Hepatocyte (in vitro differentiated cells): Measurements from ENCODE around the gene GALNT4. TPM values are rescaled to one million over a fixed set of nuclear protein-coding genes. Genes with fewer than 3 reads are reported as not detected.

ENCODE experiments used
- DNase-seq: peaks from one replicate; pipeline ENCODE4 v3.0.0-alpha.2; 2016; ENCODE audit warnings: low spot score
- H2AFZ ChIP-seq: fragments of 200-600 bp; sonication (generic); 2 replicates; pipeline ENCODE4 v1.6.0; 2016; ENCODE audit warnings: antibody characterized with exemption, mild to moderate bottlenecking
- H3K27ac ChIP-seq: fragments of 200-600 bp; sonication (generic); 2 replicates; pipeline ENCODE4 v1.5.1; 2016; ENCODE audit warnings: mild to moderate bottlenecking
- H3K27me3 ChIP-seq: fragments of 200-600 bp; sonication (generic); 2 replicates; pipeline ENCODE4 v1.6.1; 2016
- H3K36me3 ChIP-seq: fragments of 200-600 bp; sonication (generic); replicated peaks from 2 replicates; pipeline ENCODE4 v1.5.1; 2016; ENCODE audit warnings: low read depth; ENCODE audit not compliant: insufficient read depth
- H3K4me1 ChIP-seq: fragments of 200-600 bp; sonication (generic); 2 replicates; pipeline ENCODE4 v1.5.1; 2016; ENCODE audit warnings: mild to moderate bottlenecking, moderate library complexity; ENCODE audit not compliant: insufficient read depth
- H3K4me2 ChIP-seq: fragments of 200-600 bp; sonication (generic); 2 replicates; pipeline ENCODE4 v1.6.0; 2016
- H3K4me3 ChIP-seq: fragments of 200-600 bp; sonication (generic); 2 replicates; pipeline ENCODE4 v1.5.1; 2016; ENCODE audit warnings: mild to moderate bottlenecking
- H3K79me2 ChIP-seq: fragments of 200-600 bp; sonication (generic); 2 replicates; pipeline ENCODE4 v1.6.0; 2017; ENCODE audit warnings: mild to moderate bottlenecking
- H3K9me2 ChIP-seq: fragments of 200-600 bp; sonication (generic); replicated peaks from 2 replicates; pipeline ENCODE4 v1.6.0; 2017; ENCODE audit warnings: mild to moderate bottlenecking; ENCODE audit not compliant: insufficient read depth
- H3K9me3 ChIP-seq: fragments of 200-600 bp; sonication (generic); 2 replicates; pipeline ENCODE4 v1.5.1; 2016; ENCODE audit warnings: low read depth, mild to moderate bottlenecking
- H4K20me1 ChIP-seq: fragments of 200-600 bp; sonication (generic); 2 replicates; pipeline ENCODE4 v1.6.0; 2016; ENCODE audit warnings: mild to moderate bottlenecking; ENCODE audit not compliant: insufficient read depth, poor library complexity, severe bottlenecking
- CTCF ChIP-seq: fragments of 200-600 bp; sonication (generic); IDR thresholded peaks from 2 replicates; pipeline ENCODE4 v1.5.1; 2016; ENCODE audit warnings: antibody characterized with exemption, mild to moderate bottlenecking; ENCODE audit not compliant: poor library complexity
- EZH2 ChIP-seq: fragments of 200-600 bp; sonication (generic); IDR thresholded peaks from 2 replicates; pipeline ENCODE4 v1.6.1; 2016; ENCODE audit warnings: antibody characterized with exemption, mild to moderate bottlenecking, borderline replicate concordance
- EZH2phosphoT487 ChIP-seq: fragments of 200-600 bp; sonication (generic); IDR thresholded peaks from one replicate; pipeline ENCODE4 v1.6.1; 2018; ENCODE audit warnings: antibody characterized with exemption, mild to moderate bottlenecking, low read depth, moderate library complexity; ENCODE audit not compliant: unreplicated experiment, severe bottlenecking
- whole genome bisulfite sequencing: methylation state at CpG from one replicate; pipeline ENCODE4 v1.1.6; 2016; ENCODE audit warnings: low lambda C conversion rate; ENCODE audit errors: missing lambda C conversion rate; 5-methylcytosine and 5-hydroxymethylcytosine counted together
- polyA plus RNA-seq: library from polyadenylated mRNA; unstranded; fragments of >200 nt; fragmentation: Nextera tagmentation; extraction: Ambion mirVana; gene quantifications from 2 replicates; pipeline ENCODE4 v1.2.1, GENCODE V29; 2016
- total RNA-seq: library from RNA; depleted of rRNA; stranded (reverse); fragments of >200 nt; gene quantifications from 2 replicates; pipeline ENCODE4 v1.2.3, GENCODE V29; 2014

GALNT4 gene
- total and polyA plus RNA-seq, 2 experiments from 2014 or later, result 4.6 to 19.2 TPM

- Histone ChIP-seq H2AFZ (no peak overlapping the region), H4K20me1 (no peaks in the 10 kb centered on the region), H3K4me3 (no peak overlapping the region), H3K4me1 (peaks cover 11% of the 10 kb centered on the region), H3K9me3 (no peaks in the 10 kb centered on the region), H3K27ac (peak overlapping the region; percentile 73), H3K36me3 (no peaks in the 10 kb centered on the region), H3K27me3 (no peaks in the 10 kb centered on the region), H3K9me2 (no peaks in the 10 kb centered on the region), H3K4me2 (no peak overlapping the region), H3K79me2 (no peaks in the 10 kb centered on the region)
- TF ChIP-seq EZH2phosphoT487, result no peak
- no peak for TF ChIP-seq EZH2
- TF ChIP-seq CTCF, result no peak
- DNase-seq, result no peak
- WGBS, result 73% methylated on average over 9 of the region's 9 CpGs
Measured at GRCh38 chr12:89507015-89507824, 17.4 kb downstream of the GALNT4 start.

- Histone ChIP-seq H3K4me2 (no peak overlapping the region), H2AFZ (no peak overlapping the region), H3K9me3 (no peaks in the 10 kb centered on the region), H3K4me3 (no peak overlapping the region), H4K20me1 (no peaks in the 10 kb centered on the region), H3K27ac (peak overlapping the region; percentile 73), H3K9me2 (no peaks in the 10 kb centered on the region), H3K4me1 (peaks cover 11% of the 10 kb centered on the region), H3K27me3 (no peaks in the 10 kb centered on the region), H3K79me2 (no peaks in the 10 kb centered on the region), H3K36me3 (no peaks in the 10 kb centered on the region)
- WGBS, result 0% methylated on average over 1 of the region's 1 CpG
- no peak for DNase-seq
- TF ChIP-seq CTCF (no peak), EZH2phosphoT487 (no peak), EZH2 (no peak)
Measured at GRCh38 chr12:89506050-89506449, 18.5 kb downstream of the GALNT4 start.

GRCh38 chr12:89504560-89505346, 19.8 kb downstream of the GALNT4 start:
- H3K4me3 ChIP-seq, result no peak overlapping the region
- peaks cover 11% of the 10 kb centered on the region for H3K4me1 ChIP-seq
- no peaks in the 10 kb centered on the region for H4K20me1 ChIP-seq
- H3K4me2 ChIP-seq, result no peak overlapping the region
- H3K36me3 ChIP-seq, result no peaks in the 10 kb centered on the region
- no peaks in the 10 kb centered on the region for H3K9me2 ChIP-seq
- H2AFZ ChIP-seq, result no peak overlapping the region
- H3K27ac ChIP-seq, result no peak overlapping the region
- H3K79me2 ChIP-seq, result no peaks in the 10 kb centered on the region
- TF ChIP-seq EZH2phosphoT487 (no peak), CTCF (no peak), EZH2 (no peak)
- 92% methylated on average over 6 of the region's 6 CpGs for WGBS
- no peaks in the 10 kb centered on the region for H3K27me3 ChIP-seq
- H3K9me3 ChIP-seq, result no peaks in the 10 kb centered on the region
- no peak for DNase-seq
